HG03097 (cell line): Measurements from ENCODE around the gene SEMA3E.
"Not testable (repeated sequence)": the region's sequence is repeated elsewhere in the genome, so short reads cannot be mapped to it uniquely, and the experiment has no call there.

Experiments used
- ATAC-seq: cut with Tn5 transposase; IDR thresholded peaks from one replicate; pipeline ENCODE4 v1.9.1; 2021; ENCODE audit not compliant: unreplicated experiment, low FRiP score

SEMA3E gene

GRCh38 chr7:83494683-83495082 lies 154.3 kb downstream of the SEMA3E start:
- ATAC-seq = no peak

DNA sequence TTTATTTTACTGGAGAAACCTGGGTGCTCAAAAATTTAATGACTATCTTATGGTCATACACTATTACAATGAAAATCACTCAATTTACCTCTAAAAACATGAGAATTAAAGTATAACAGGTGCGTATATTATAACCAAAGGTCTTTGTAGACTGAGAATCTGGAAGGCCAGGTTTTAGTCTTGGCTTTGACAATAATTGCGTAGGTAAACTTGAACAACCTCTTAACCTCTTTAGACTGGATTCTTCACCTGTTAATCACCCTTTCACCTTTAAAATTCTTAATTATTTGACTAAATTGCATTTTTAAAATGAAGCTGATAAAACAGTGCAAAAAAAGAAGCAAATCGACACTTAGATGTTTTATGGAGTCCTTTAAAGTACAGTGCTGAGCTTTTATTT lies 156.1 kb downstream of the SEMA3E start:
- ATAC-seq = no peak

GRCh38 chr7:83487801-83488200 lies 161.1 kb downstream of the SEMA3E start:
- no peak for ATAC-seq

GRCh38 chr7:83486957-83487356 lies 162.0 kb downstream of the SEMA3E start:
- ATAC-seq = no peak

- no peak for ATAC-seq
Measured at GRCh38 chr7:83486536-83486935, 162.4 kb downstream of the SEMA3E start.

- ATAC-seq = no peak
Measured at GRCh38 chr7:83484826-83485225, 164.1 kb downstream of the SEMA3E start.

- no peak for ATAC-seq
Measured at GRCh38 chr7:83484266-83484665, 164.7 kb downstream of the SEMA3E start.

- no peak for ATAC-seq
Measured at GRCh38 chr7:83478616-83479015, 170.3 kb downstream of the SEMA3E start.

DNA sequence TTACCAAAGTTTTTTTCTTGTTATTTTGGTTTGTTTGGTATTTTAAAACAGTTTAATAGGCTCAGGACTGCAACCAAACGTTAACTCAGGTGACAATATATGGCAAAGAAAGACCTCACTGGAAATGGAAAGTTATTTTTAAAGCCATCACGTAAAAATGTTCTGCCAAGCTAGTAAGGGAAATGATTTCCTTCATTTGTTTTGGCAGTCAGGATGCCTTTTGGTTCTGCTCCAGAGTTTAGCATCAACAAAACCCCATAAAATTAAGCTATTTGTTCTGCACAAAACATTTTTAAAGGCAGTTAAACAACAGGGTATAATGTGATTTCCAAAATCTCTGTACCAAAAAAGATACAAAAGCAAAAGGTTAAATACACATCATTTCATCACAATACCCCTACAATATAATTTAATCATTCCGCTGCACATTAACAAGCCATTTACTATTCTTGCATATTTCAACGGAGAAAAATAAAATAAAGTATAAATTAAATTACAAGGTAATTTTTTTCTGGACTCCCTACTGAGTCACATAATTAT lies 172.4 kb downstream of the SEMA3E start:
- ATAC-seq = no peak

GRCh38 chr7:83475420-83475819 lies 173.5 kb downstream of the SEMA3E start:
- no peak for ATAC-seq

- ATAC-seq = no peak
Measured at GRCh38 chr7:83472376-83472775, 176.6 kb downstream of the SEMA3E start.

- no peak for ATAC-seq
Measured at GRCh38 chr7:83469491-83469890, 179.4 kb downstream of the SEMA3E start.

DNA sequence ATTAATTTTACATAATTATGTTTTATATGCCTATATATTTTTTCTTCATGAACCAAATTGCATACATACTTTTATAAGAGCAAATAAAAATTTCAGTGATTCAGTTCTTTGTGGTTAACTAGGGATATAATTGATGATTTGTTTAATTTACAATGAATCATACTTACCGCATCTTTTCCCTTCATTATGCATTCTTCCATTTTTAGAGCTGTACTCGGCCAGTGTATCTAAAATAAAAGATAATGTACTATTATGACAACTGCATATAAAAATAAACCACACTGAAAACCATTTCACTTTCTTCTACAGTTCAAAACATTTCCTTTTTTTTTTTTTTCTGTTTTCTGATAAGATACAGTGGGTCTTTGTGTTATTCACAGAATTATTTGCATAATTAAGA lies 179.9 kb downstream of the SEMA3E start:
- ATAC-seq = no peak

DNA sequence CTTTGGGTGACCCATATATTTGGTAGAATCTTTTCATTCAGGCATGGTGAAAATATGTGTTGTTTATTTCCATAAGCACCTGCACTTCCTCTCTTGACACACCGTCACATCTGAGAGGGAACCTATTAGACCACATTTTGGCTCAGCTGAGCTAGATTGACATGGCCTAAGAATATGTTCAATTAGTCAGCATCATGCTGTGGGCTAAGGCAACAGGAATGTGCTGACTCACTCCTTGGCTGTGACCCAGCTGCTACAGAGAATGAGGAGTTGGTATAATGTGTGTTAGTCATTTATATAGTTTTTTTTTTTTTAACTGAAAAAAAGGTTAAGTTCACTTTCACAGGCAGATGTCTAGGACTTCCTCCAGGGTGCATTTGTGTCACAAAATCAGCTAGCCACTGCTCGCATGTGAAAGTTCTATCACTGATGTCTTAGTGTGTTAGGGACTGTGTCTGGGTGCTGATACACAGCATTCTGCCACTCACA lies 180.6 kb downstream of the SEMA3E start:
- ATAC-seq = peak; percentile 96

GRCh38 chr7:83467493-83467892 lies 181.4 kb downstream of the SEMA3E start:
- ATAC-seq = no peak

DNA sequence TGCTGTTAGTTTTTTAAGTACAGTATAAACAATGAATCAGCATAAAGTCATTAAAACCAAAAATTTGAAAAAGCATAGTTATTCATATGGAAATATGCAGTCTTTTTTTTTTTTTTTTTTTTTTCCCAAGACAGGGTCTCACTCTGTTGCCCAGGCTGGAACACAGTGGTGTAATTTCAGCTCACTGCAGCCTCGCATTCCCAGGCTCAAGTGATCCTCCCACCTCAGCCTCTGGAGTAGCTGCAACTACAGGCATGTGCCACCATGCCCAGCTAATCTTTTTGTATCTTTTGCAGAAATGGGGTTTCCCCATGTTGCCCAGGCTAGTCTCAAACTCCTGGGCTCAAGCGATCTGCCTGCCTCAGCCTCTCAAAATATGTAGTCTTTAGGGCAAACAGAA lies 182.0 kb downstream of the SEMA3E start:
- no peak for ATAC-seq

- ATAC-seq = no peak
Measured at GRCh38 chr7:83466187-83466923, 182.6 kb downstream of the SEMA3E start.

DNA sequence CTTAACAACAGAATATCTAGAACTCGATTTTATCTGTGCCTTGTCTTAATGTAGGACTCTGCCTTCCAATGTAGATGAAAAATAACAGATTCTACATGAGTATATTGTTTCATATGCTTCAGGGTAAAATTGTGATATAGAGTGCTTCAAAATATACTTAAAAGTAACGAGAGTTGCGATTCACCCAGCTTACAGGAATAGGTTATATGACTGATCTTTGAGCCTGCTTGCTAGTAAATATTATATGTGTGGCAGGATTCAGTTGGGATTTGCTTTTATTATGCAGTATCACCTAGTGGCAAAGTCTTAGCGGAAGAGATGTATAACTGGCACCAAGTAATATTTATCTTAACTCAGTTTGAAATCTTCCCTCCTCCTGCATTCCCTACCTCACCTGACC lies 183.3 kb downstream of the SEMA3E start:
- no peak for ATAC-seq

DNA sequence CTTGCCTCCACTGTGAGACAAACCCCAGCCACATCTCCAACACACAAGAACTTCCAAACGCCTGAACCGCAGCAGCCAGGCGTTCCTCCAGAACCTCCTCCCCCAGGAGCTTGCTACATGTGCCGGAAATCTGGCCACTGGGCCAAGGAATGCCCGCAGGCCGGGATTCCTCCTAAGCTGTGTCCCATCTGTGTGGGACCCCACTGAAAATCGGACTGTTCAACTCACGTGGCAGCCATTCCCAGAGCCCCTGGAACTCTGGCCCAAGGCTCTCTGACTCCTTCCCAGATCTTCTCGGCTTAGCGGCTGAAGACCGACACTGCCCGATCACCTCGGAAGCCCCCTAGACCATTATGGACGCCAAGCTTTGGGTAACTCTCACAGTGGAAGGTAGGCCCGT lies 187.1 kb downstream of the SEMA3E start:
- not testable (repeated sequence) for ATAC-seq

GRCh38 chr7:83459930-83460653 lies 188.8 kb downstream of the SEMA3E start:
- ATAC-seq = not testable (repeated sequence)

DNA sequence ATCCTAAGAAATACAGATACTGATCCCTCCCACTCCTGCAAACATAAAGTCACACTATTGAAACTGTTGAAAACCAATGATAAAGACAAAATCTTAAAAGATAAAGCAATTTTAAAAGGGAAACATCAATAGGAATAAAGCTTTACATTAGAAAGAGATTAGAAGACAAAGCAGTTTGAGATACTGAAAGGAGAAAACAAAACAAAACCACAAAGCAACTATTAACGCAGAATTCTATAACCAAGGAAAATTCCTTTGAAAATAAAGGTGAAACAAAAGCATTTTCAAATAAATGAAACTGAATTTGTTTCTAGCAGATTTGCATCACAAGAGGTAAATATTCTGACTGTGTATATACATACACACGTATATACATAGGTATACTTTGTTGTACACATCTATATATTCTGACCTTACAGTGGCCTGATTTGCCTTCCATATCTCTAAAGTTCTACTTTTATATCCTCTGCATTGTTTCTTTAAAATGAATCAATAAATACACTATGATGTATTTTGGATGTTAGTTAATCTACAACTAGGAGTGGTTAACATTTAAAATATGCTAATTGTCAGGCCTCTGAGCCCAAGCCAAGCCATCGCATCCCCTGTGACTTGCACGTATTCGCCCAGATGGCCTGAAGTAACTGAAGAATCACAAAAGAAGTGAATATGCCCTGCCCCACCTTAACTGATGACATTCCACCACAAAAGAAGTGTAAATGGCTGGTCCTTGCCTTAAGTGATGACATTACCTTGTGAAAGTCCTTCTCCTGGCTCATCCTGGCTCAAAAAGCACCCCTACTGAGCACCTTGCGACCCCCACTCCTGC lies 189.6 kb downstream of the SEMA3E start:
- not testable (repeated sequence) for ATAC-seq
